K562 (cell line): Measurements from ENCODE around the gene ZBP1. TPM values are rescaled to one million over a fixed set of nuclear protein-coding genes. Genes with fewer than 3 reads are reported as not detected.

Experiments
- CCNT2 ChIP-seq: IDR thresholded peaks from 2 replicates; pipeline ENCODE4 v1.6.1; 2011; ENCODE audit warnings: borderline replicate concordance, low read depth, mild to moderate bottlenecking, moderate library complexity, mixed read lengths, low read length; ENCODE audit not compliant: insufficient read length; ENCODE audit errors: extremely low read depth
- CREB1 ChIP-seq, 2 experiments: sonication (generic) in 1 of 2; formaldehyde crosslinking in 1 of 2; IDR thresholded peaks; 2 replicates each; pipeline versions ENCODE4 v1.6.1 to v1.8.0; 2012 to 2022; ENCODE audit warnings: inconsistent platforms in 1 of 2, mild to moderate bottlenecking in 1 of 2, missing genetic modification reagents in 1 of 2, moderate library complexity in 1 of 2
- CREB3 ChIP-seq: fragments of 450-650 bp; conservative IDR thresholded peaks from 2 replicates; pipeline ENCODE4 v1.6.1; 2016; ENCODE audit warnings: missing genetic modification characterization, low read depth, mild to moderate bottlenecking, missing compliant biosample characterization, moderate library complexity
- EP400 ChIP-seq: fragments of 450-650 bp; IDR thresholded peaks from 2 replicates; pipeline ENCODE4 v1.6.1; 2017; ENCODE audit warnings: antibody characterized with exemption, mild to moderate bottlenecking, moderate library complexity
- HDAC2 ChIP-seq: fragments of 450-650 bp; IDR thresholded peaks from 2 replicates; pipeline ENCODE4 v1.6.1; 2016; ENCODE audit warnings: mild to moderate bottlenecking
- KDM1A ChIP-seq, 2 experiments: fragments of 450-650 bp; IDR thresholded peaks; 2 replicates each; pipeline ENCODE4 v1.6.1; 2016; ENCODE audit warnings: mild to moderate bottlenecking in 2 of 2
- RBM17 ChIP-seq: fragments of 200-400 bp; formaldehyde crosslinking; IDR thresholded peaks from 2 replicates; pipeline ENCODE4 v1.6.1; 2017; ENCODE audit warnings: low read depth, mild to moderate bottlenecking, low read length, borderline replicate concordance
- SMARCA4 ChIP-seq: fragments of 450-650 bp; IDR thresholded peaks from 2 replicates; pipeline ENCODE4 v1.6.1; 2016
- SMARCA5 ChIP-seq: fragments of 450-650 bp; IDR thresholded peaks from 2 replicates; pipeline ENCODE4 v1.6.1; 2016
- SOX6 ChIP-seq: fragments of 450-650 bp; IDR thresholded peaks from 2 replicates; pipeline ENCODE4 v1.6.1; 2014; ENCODE audit warnings: mild to moderate bottlenecking
- TAL1 ChIP-seq: fragments of 450-650 bp; IDR thresholded peaks from 2 replicates; pipeline ENCODE4 v1.6.1; 2016; ENCODE audit warnings: mild to moderate bottlenecking
- XRCC4 ChIP-seq: IDR thresholded peaks from one replicate; pipeline ENCODE4 v1.6.1; 2011; ENCODE audit not compliant: insufficient read depth, insufficient read length; ENCODE audit errors: extremely low read depth
- ZBED1 ChIP-seq: IDR thresholded peaks from 2 replicates; pipeline ENCODE4 v1.6.1; 2014
- ZKSCAN8 ChIP-seq: fragments of 200-800 bp; sonication (Bioruptor generic); IDR thresholded peaks from 2 replicates; pipeline ENCODE4 v1.6.1; 2016; ENCODE audit warnings: missing genetic modification characterization, missing compliant biosample characterization
- ZNF668 ChIP-seq: fragments of 250-450 bp; sonication (Bioruptor Pico); IDR thresholded peaks from 2 replicates; pipeline ENCODE4 v1.8.0; 2022; ENCODE audit warnings: mild to moderate bottlenecking, inconsistent platforms
- ZNF696 ChIP-seq: fragments of 250-450 bp; sonication (Bioruptor Pico); conservative IDR thresholded peaks from 2 replicates; pipeline ENCODE4 v1.4.0; 2020; ENCODE audit warnings: mild to moderate bottlenecking, moderate library complexity
- polyA plus RNA-seq, 8 experiments: library from polyadenylated mRNA; depleted of rRNA in 4 of 8; stranded (reverse) in 5 of 8; unstranded in 3 of 8; fragments of >200 nt; fragmentation: Nextera tagmentation in 2 of 8; fragmentation: Illumina TruSeq in 1 of 8; extraction: Ambion mirVana in 2 of 8; extraction: Trizol in 1 of 8; gene quantifications; 2 replicates each; pipeline versions ENCODE4 v1.2.1 to v1.2.3, GENCODE V29; 2011 to 2014; ENCODE audit warnings: inconsistent platforms in 1 of 8, missing spikeins in 1 of 8
- total RNA-seq, 7 experiments: library from RNA; depleted of rRNA in 6 of 7; stranded (reverse); fragments of >200 nt in 6 of 7; fragmentation: Illumina TruSeq in 2 of 7; extraction: Trizol in 2 of 7; gene quantifications; 2 replicates each; pipeline versions ENCODE4 v1.2.1 to v1.2.3, GENCODE V29; 2011 to 2021; ENCODE audit warnings: low replicate concordance in 1 of 7
- TF ChIP-seq, protein P1 (sequence below): fragments of 450-650 bp; IDR thresholded peaks from 2 replicates; pipeline ENCODE4 v1.6.1; 2016; ENCODE audit warnings: mild to moderate bottlenecking, moderate library complexity

The ZBP1 gene
- total and polyA plus RNA-seq, 9 of the 15 experiments (the other 6 are each of a cell fraction or from before 2014, with no cell fraction given): not detected

DNA sequence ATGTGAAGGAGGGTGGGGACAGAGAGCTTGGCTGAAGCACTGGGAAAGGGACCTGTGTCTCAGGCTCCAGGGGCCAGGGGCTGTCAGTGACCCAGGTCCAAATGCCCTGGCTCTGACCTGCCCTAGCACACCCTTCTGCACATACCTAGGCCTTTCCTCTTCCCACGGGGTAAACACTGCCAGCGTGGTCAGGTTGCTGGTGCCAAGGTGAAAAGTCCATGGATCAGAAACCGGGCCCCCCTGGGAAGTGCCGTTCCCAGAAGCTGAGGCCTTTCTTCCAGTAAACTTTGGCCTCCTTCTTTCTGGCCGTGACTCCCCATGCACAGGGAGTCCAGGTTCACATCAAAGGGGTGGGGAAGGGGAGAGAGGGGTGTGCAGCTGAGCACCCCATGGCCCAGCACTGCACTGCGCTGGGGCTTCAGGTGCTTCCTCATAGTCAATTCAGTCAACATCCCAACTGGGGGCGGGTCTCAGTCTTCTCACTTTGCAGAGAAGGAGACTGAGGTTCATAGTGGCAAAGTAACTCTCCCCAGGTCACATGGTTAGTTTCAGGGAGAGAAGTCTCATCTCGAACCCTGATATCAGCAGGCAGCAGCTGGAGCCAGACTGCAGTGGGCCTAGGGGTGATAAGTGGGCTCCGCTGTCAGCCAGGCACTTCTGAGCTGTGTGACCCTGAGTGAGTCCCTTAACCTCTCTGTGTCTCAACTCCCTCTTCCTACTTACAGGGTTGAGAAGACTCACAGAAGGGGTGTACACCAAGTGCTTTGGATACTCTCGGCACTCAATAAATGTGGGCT lies 42.3 kb downstream of the ZBP1 start (continued):
- TF ChIP-seq, protein P1, sequence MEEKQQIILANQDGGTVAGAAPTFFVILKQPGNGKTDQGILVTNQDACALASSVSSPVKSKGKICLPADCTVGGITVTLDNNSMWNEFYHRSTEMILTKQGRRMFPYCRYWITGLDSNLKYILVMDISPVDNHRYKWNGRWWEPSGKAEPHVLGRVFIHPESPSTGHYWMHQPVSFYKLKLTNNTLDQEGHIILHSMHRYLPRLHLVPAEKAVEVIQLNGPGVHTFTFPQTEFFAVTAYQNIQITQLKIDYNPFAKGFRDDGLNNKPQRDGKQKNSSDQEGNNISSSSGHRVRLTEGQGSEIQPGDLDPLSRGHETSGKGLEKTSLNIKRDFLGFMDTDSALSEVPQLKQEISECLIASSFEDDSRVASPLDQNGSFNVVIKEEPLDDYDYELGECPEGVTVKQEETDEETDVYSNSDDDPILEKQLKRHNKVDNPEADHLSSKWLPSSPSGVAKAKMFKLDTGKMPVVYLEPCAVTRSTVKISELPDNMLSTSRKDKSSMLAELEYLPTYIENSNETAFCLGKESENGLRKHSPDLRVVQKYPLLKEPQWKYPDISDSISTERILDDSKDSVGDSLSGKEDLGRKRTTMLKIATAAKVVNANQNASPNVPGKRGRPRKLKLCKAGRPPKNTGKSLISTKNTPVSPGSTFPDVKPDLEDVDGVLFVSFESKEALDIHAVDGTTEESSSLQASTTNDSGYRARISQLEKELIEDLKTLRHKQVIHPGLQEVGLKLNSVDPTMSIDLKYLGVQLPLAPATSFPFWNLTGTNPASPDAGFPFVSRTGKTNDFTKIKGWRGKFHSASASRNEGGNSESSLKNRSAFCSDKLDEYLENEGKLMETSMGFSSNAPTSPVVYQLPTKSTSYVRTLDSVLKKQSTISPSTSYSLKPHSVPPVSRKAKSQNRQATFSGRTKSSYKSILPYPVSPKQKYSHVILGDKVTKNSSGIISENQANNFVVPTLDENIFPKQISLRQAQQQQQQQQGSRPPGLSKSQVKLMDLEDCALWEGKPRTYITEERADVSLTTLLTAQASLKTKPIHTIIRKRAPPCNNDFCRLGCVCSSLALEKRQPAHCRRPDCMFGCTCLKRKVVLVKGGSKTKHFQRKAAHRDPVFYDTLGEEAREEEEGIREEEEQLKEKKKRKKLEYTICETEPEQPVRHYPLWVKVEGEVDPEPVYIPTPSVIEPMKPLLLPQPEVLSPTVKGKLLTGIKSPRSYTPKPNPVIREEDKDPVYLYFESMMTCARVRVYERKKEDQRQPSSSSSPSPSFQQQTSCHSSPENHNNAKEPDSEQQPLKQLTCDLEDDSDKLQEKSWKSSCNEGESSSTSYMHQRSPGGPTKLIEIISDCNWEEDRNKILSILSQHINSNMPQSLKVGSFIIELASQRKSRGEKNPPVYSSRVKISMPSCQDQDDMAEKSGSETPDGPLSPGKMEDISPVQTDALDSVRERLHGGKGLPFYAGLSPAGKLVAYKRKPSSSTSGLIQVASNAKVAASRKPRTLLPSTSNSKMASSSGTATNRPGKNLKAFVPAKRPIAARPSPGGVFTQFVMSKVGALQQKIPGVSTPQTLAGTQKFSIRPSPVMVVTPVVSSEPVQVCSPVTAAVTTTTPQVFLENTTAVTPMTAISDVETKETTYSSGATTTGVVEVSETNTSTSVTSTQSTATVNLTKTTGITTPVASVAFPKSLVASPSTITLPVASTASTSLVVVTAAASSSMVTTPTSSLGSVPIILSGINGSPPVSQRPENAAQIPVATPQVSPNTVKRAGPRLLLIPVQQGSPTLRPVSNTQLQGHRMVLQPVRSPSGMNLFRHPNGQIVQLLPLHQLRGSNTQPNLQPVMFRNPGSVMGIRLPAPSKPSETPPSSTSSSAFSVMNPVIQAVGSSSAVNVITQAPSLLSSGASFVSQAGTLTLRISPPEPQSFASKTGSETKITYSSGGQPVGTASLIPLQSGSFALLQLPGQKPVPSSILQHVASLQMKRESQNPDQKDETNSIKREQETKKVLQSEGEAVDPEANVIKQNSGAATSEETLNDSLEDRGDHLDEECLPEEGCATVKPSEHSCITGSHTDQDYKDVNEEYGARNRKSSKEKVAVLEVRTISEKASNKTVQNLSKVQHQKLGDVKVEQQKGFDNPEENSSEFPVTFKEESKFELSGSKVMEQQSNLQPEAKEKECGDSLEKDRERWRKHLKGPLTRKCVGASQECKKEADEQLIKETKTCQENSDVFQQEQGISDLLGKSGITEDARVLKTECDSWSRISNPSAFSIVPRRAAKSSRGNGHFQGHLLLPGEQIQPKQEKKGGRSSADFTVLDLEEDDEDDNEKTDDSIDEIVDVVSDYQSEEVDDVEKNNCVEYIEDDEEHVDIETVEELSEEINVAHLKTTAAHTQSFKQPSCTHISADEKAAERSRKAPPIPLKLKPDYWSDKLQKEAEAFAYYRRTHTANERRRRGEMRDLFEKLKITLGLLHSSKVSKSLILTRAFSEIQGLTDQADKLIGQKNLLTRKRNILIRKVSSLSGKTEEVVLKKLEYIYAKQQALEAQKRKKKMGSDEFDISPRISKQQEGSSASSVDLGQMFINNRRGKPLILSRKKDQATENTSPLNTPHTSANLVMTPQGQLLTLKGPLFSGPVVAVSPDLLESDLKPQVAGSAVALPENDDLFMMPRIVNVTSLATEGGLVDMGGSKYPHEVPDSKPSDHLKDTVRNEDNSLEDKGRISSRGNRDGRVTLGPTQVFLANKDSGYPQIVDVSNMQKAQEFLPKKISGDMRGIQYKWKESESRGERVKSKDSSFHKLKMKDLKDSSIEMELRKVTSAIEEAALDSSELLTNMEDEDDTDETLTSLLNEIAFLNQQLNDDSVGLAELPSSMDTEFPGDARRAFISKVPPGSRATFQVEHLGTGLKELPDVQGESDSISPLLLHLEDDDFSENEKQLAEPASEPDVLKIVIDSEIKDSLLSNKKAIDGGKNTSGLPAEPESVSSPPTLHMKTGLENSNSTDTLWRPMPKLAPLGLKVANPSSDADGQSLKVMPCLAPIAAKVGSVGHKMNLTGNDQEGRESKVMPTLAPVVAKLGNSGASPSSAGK: no peak
- no peak for TF ChIP-seq ZKSCAN8
- TF ChIP-seq RBM17: no peak
- TF ChIP-seq CREB3: no peak
- TF ChIP-seq EP400: no peak
- peak; percentile 83 for TF ChIP-seq SMARCA5
- TF ChIP-seq SOX6: peak; percentile 31; the same call in 1 of the 2 replicates
- TF ChIP-seq ZBED1: no peak
- TF ChIP-seq TAL1: peak; percentile 89
- TF ChIP-seq XRCC4: no peak
- no peak for TF ChIP-seq ZNF696 (CRISPR knock-in tag)
- peak; percentile 66; the same call in 1 of the 2 replicates for TF ChIP-seq HDAC2
- peak; percentile 16 for TF ChIP-seq CCNT2
- TF ChIP-seq CREB1 (IDR thresholded peaks at IDR 0.05): no peak
- TF ChIP-seq CREB1 (CRISPR knock-in tag; IDR thresholded peaks at IDR 0.05): no peak
- TF ChIP-seq ZNF668: no peak
- peak; percentile 60; the same call in 1 of the 2 replicates for TF ChIP-seq SMARCA4
- TF ChIP-seq KDM1A (IDR thresholded peaks at IDR 0.05): peak; percentile 70 to 80
